ENCODE measurements around the gene TAB2. TPM values are rescaled to one million over a fixed set of nuclear protein-coding genes. Genes with fewer than 3 reads are reported as not detected.

TAB2 gene
- total and polyA plus RNA-seq, 2 of the 8 experiments (the other 6 are each of a cell fraction or from before 2014, with no cell fraction given): 40.4 to 63.0 TPM

GRCh38 chr6:149289966-149290365 is 27.5 kb upstream of the TAB2 start:
- Histone ChIP-seq H3K4me2 (ENCODE audit: insufficient read depth in 1 of 2, low read depth in 2 of 2, low read length in 2 of 2) (no peak overlapping the region), H3K9me3 (ENCODE audit: insufficient read depth in 2 of 2, low read depth in 1 of 2, low read length in 1 of 2) (no peaks in the 10 kb centered on the region), H3K23me2 (ENCODE audit: low read depth, low read length) (no peaks in the 10 kb centered on the region), H3K4ac (replicated peaks; ENCODE audit: insufficient read length, low read depth, low read length) (no peak overlapping the region), H3K9ac (replicated peaks in 1 of 4; ENCODE audit: extremely low read depth in 1 of 4, low read depth in 3 of 4, low read length in 3 of 4) (no peak overlapping the region), H2AFZ (ENCODE audit: low read length) (no peak overlapping the region), H2BK12ac (ENCODE audit: low read depth, low read length) (no peak overlapping the region), H3K18ac (ENCODE audit: extremely low read depth, low read length) (no peak overlapping the region), H3K79me1 (ENCODE audit: low read depth, low read length) (no peaks in the 10 kb centered on the region), H2BK15ac (ENCODE audit: low read length) (no peak overlapping the region), H3K4me3 (ENCODE audit: extremely low read depth in 1 of 4, insufficient read depth in 2 of 4, low read depth in 3 of 4, low read length in 4 of 4) (no peak overlapping the region), H2BK20ac (ENCODE audit: low read length) (no peak overlapping the region), H2AK5ac (ENCODE audit: low read depth, low read length) (no peak overlapping the region), H3K4me1 (replicated peaks in 1 of 4; ENCODE audit: control insufficient read depth in 3 of 4, insufficient read depth in 4 of 4, low read length in 3 of 4) (0 out of 7 replicates have a peak, but pooled peaks cover 0 to 2% (median 0%) of the 10 kb centered on the region in 4 experiments), H3K36me3 (ENCODE audit: control insufficient read depth in 2 of 4, insufficient read depth in 4 of 4, low read length in 3 of 4) (no peaks in the 10 kb centered on the region), H3K79me2 (ENCODE audit: control insufficient read depth in 1 of 2, insufficient read depth in 2 of 2, low read length in 2 of 2) (no peaks in the 10 kb centered on the region), H3K27me3 (replicated peaks in 1 of 4; ENCODE audit: control insufficient read depth in 3 of 4, extremely low read depth in 1 of 4, insufficient read depth in 3 of 4, low read length in 3 of 4) (no peaks in the 10 kb centered on the region), H4K8ac (ENCODE audit: extremely low read depth, insufficient read depth, low read length) (no peak overlapping the region), H4K20me1 (replicated peaks in 1 of 2; ENCODE audit: control insufficient read depth in 1 of 2, insufficient read depth in 2 of 2, low read length in 2 of 2) (no peaks in the 10 kb centered on the region), H4K91ac (replicated peaks; ENCODE audit: insufficient read length, low read length) (no peak overlapping the region), H3K56ac (replicated peaks; ENCODE audit: insufficient read length, low read depth, low read length) (no peak overlapping the region), H2BK5ac (ENCODE audit: low read depth, low read length) (no peak overlapping the region), H3K14ac (ENCODE audit: insufficient read length) (no peak overlapping the region), H3K23ac (ENCODE audit: insufficient read length) (no peak overlapping the region), H4K5ac (ENCODE audit: insufficient read length, low read depth, low read length) (no peak overlapping the region), H3K27ac (ENCODE audit: low read depth, low read length) (no peak overlapping the region), H2BK120ac (replicated peaks; ENCODE audit: low read depth, low read length) (no peak overlapping the region)
- ChIA-PET POLR2A (ENCODE audit: partially characterized antibody) (interaction anchor here (0.9 kb wide), 1 partner anchor 28 kb away, joined by 3 read pairs; the partner anchor contains the start of gene TAB2), CTCF (ENCODE audit: partially characterized antibody) (interaction anchor here (0.6 to 1.6 kb wide), 2 partner anchors 74 to 116 kb away, joined by 3 to 4 read pairs; no protein-coding TSS in a partner anchor)
- FAIRE-seq: no peak
- no peak for TF ChIP-seq RNF2 (IDR thresholded peaks at IDR 0.05; ENCODE audit: borderline replicate concordance, low read depth, low read length, missing control alignments, poor library complexity, severe bottlenecking)
- TF ChIP-seq RFX5 (IDR thresholded peaks at IDR 0.05; ENCODE audit: borderline replicate concordance, low read depth, low read length): no peak
- TF ChIP-seq JUN (IDR thresholded peaks at IDR 0.05; ENCODE audit: low read depth, low read length): no peak
- no peak for TF ChIP-seq SP2 (IDR thresholded peaks at IDR 0.05; ENCODE audit: low read length)
- TF ChIP-seq RAD21 (IDR thresholded peaks at IDR 0.05 in 1 of 2, conservative IDR thresholded peaks at IDR 0.05 in 1 of 2; ENCODE audit: low read depth in 2 of 2, low read length in 2 of 2): no peak
- TF ChIP-seq SP1 (IDR thresholded peaks at IDR 0.05; ENCODE audit: low read depth, low read length): no peak
- no peak for TF ChIP-seq YY1 (IDR thresholded peaks at IDR 0.05; ENCODE audit: low read depth, low read length)
- DNase-seq (ENCODE audit: low read depth in 1 of 2, low spot score in 2 of 2): no peak
- 79% methylated on average over 1 of the region's 1 CpG; no CpG with 5 or more reads in 1 of the 2 experiments for WGBS, 2 experiments (ENCODE audit: extremely low coverage in 1 of 2, insufficient coverage in 1 of 2, insufficient read length in 1 of 2, insufficient replicate concordance in 2 of 2, low coverage in 1 of 2, low lambda C conversion rate in 2 of 2, missing lambda C conversion rate in 1 of 2)
